Peyer's patch (tissue), 4 donors: ENCODE measurements around the gene B3GNT4.

Source experiments
- POLR2A ChIP-seq, 2 donors: fragments of 450-650 bp; IDR thresholded peaks; one replicate each; pipeline ENCODE4 v1.5.1; 2017; ENCODE audit warnings: antibody characterized with exemption in 2 of 2, mild to moderate bottlenecking in 2 of 2, moderate library complexity in 2 of 2
- TF ChIP-seq, protein P1 (sequence below), 6 experiments: fragments of 450-650 bp in 4 of 6; fragments of 200-600 bp in 2 of 6; sonication (generic) in 1 of 6; IDR thresholded peaks; one replicate each; pipeline ENCODE4 v1.5.1; 2017 to 2019; ENCODE audit warnings: antibody characterized with exemption in 6 of 6, mild to moderate bottlenecking in 3 of 6, moderate library complexity in 1 of 6

- TF ChIP-seq POLR2A (IDR thresholded peaks at IDR 0.05), result no peak
- TF ChIP-seq, protein P1, sequence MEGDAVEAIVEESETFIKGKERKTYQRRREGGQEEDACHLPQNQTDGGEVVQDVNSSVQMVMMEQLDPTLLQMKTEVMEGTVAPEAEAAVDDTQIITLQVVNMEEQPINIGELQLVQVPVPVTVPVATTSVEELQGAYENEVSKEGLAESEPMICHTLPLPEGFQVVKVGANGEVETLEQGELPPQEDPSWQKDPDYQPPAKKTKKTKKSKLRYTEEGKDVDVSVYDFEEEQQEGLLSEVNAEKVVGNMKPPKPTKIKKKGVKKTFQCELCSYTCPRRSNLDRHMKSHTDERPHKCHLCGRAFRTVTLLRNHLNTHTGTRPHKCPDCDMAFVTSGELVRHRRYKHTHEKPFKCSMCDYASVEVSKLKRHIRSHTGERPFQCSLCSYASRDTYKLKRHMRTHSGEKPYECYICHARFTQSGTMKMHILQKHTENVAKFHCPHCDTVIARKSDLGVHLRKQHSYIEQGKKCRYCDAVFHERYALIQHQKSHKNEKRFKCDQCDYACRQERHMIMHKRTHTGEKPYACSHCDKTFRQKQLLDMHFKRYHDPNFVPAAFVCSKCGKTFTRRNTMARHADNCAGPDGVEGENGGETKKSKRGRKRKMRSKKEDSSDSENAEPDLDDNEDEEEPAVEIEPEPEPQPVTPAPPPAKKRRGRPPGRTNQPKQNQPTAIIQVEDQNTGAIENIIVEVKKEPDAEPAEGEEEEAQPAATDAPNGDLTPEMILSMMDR (IDR thresholded peaks at IDR 0.05), result no peak
Observed at GRCh38 chr12:122245553-122245952, 42.0 kb downstream of the B3GNT4 start.
